K562 (cell line): Measurements from ENCODE around the gene ARL13B. TPM values are rescaled to one million over a fixed set of nuclear protein-coding genes. Genes with fewer than 3 reads are reported as not detected.

ENCODE experiments used
- ATF7 ChIP-seq: fragments of 450-650 bp; IDR thresholded peaks from 2 replicates; pipeline ENCODE4 v1.7.1; 2014; ENCODE audit warnings: mild to moderate bottlenecking, moderate library complexity
- BMI1 ChIP-seq: fragments of 150-350 bp; IDR thresholded peaks from 2 replicates; pipeline ENCODE4 v1.6.1; 2014; ENCODE audit warnings: low read length
- CAMTA2 ChIP-seq: fragments of 250-450 bp; sonication (Bioruptor Pico); conservative IDR thresholded peaks from 2 replicates; pipeline ENCODE4 v1.5.1; 2022
- CREBBP ChIP-seq: IDR thresholded peaks from one replicate; pipeline ENCODE4 v1.6.1; 2012; ENCODE audit warnings: low read depth, mild to moderate bottlenecking, control low read depth, inconsistent platforms, low read length
- CREM ChIP-seq: IDR thresholded peaks from 2 replicates; pipeline ENCODE4 v1.6.1; 2014; ENCODE audit warnings: antibody characterized with exemption, low read depth
- FOSL1 ChIP-seq: fragments of 200-800 bp; sonication (Bioruptor generic); conservative IDR thresholded peaks from 2 replicates; pipeline ENCODE4 v1.6.1; 2016; ENCODE audit warnings: missing genetic modification characterization, missing compliant biosample characterization
- GABPA ChIP-seq: fragments of 200-800 bp; sonication (Bioruptor generic); conservative IDR thresholded peaks from 2 replicates; pipeline ENCODE4 v1.6.1; 2016; ENCODE audit warnings: low read depth, missing genetic modification characterization, missing compliant biosample characterization
- GABPB1 ChIP-seq: sonication (generic); formaldehyde crosslinking; IDR thresholded peaks from 2 replicates; pipeline ENCODE4 v1.8.0; 2022; ENCODE audit warnings: mild to moderate bottlenecking, missing genetic modification reagents
- MCM5 ChIP-seq: fragments of 450-650 bp; IDR thresholded peaks from 2 replicates; pipeline ENCODE4 v1.6.1; 2016; ENCODE audit warnings: low read depth
- MEF2A ChIP-seq: IDR thresholded peaks from 2 replicates; pipeline ENCODE4 v1.6.1; 2011; ENCODE audit warnings: low read depth, mild to moderate bottlenecking, low read length, moderate library complexity; ENCODE audit not compliant: control insufficient read depth
- MTA1 ChIP-seq: fragments of 450-650 bp; IDR thresholded peaks from 2 replicates; pipeline ENCODE4 v1.6.1; 2017; ENCODE audit warnings: borderline replicate concordance
- MTA3 ChIP-seq: fragments of 450-650 bp; formaldehyde crosslinking; IDR thresholded peaks from 2 replicates; pipeline ENCODE4 v1.6.1; 2017; ENCODE audit warnings: mild to moderate bottlenecking, borderline replicate concordance
- NFRKB ChIP-seq: fragments of 450-650 bp; IDR thresholded peaks from 2 replicates; pipeline ENCODE4 v1.6.1; 2016; ENCODE audit warnings: low read depth
- POLR2A ChIP-seq: fragments of 450-650 bp; conservative IDR thresholded peaks from 2 replicates; pipeline ENCODE4 v1.6.1; 2016
- RBM34 ChIP-seq: fragments of 200-400 bp; formaldehyde crosslinking; IDR thresholded peaks from 2 replicates; pipeline ENCODE4 v1.6.1; 2018; ENCODE audit warnings: low read length, borderline replicate concordance; ENCODE audit not compliant: insufficient read depth
- RFX1 ChIP-seq: fragments of 450-650 bp; IDR thresholded peaks from 2 replicates; pipeline ENCODE4 v1.6.1; 2016; ENCODE audit warnings: mild to moderate bottlenecking, moderate library complexity
- RNF2 ChIP-seq: sonication (generic); IDR thresholded peaks from 2 replicates; pipeline ENCODE4 v1.6.1; 2016
- SRSF3 ChIP-seq: fragments of 200-400 bp; formaldehyde crosslinking; IDR thresholded peaks from 2 replicates; pipeline ENCODE4 v1.6.1; 2016; ENCODE audit warnings: mild to moderate bottlenecking, low read length, moderate library complexity; ENCODE audit not compliant: insufficient read depth
- TCF7L2 ChIP-seq: fragments of 150-350 bp; IDR thresholded peaks from 2 replicates; pipeline ENCODE4 v1.6.1; 2016; ENCODE audit warnings: low read depth, mild to moderate bottlenecking, low read length, moderate library complexity
- ZNF174 ChIP-seq: fragments of 250-450 bp; sonication (Bioruptor Pico); IDR thresholded peaks from 2 replicates; pipeline ENCODE4 v1.4.0; 2020; ENCODE audit warnings: mild to moderate bottlenecking
- ZNF239 ChIP-seq: fragments of 250-450 bp; sonication (Bioruptor Pico); IDR thresholded peaks from 2 replicates; pipeline ENCODE4 v1.4.0; 2020; ENCODE audit warnings: mild to moderate bottlenecking
- ZNF408 ChIP-seq: fragments of 250-450 bp; sonication (Bioruptor Pico); IDR thresholded peaks from 2 replicates; pipeline ENCODE4 v1.4.0; 2020; ENCODE audit warnings: low read depth, mild to moderate bottlenecking, moderate library complexity
- ZNF707 ChIP-seq: fragments of 250-450 bp; sonication (Bioruptor Pico); conservative IDR thresholded peaks from 2 replicates; pipeline ENCODE4 v1.8.0; 2022; ENCODE audit warnings: inconsistent platforms, mild to moderate bottlenecking, moderate library complexity
- polyA plus RNA-seq, 8 experiments: library from polyadenylated mRNA; depleted of rRNA in 4 of 8; stranded (reverse) in 5 of 8; unstranded in 3 of 8; fragments of >200 nt; fragmentation: Nextera tagmentation in 2 of 8; fragmentation: Illumina TruSeq in 1 of 8; extraction: Ambion mirVana in 2 of 8; extraction: Trizol in 1 of 8; gene quantifications; 2 replicates each; pipeline versions ENCODE4 v1.2.1 to v1.2.3, GENCODE V29; 2011 to 2014; ENCODE audit warnings: inconsistent platforms in 1 of 8, missing spikeins in 1 of 8
- total RNA-seq, 7 experiments: library from RNA; depleted of rRNA in 6 of 7; stranded (reverse); fragments of >200 nt in 6 of 7; fragmentation: Illumina TruSeq in 2 of 7; extraction: Trizol in 2 of 7; gene quantifications; 2 replicates each; pipeline versions ENCODE4 v1.2.1 to v1.2.3, GENCODE V29; 2011 to 2021; ENCODE audit warnings: low replicate concordance in 1 of 7
- TF ChIP-seq, protein P1 (sequence below): fragments of 450-650 bp; IDR thresholded peaks from 2 replicates; pipeline ENCODE4 v1.6.1; 2016; ENCODE audit warnings: borderline replicate concordance
- TF ChIP-seq, protein P2 (sequence below): fragments of 450-650 bp; IDR thresholded peaks from 2 replicates; pipeline ENCODE4 v1.6.1; 2016; ENCODE audit warnings: antibody characterized with exemption
- TF ChIP-seq, protein P3 (sequence below), 2 experiments: fragments of 250-450 bp in 1 of 2; fragments of 450-650 bp in 1 of 2; sonication (Bioruptor Pico) in 1 of 2; IDR thresholded peaks; 2 replicates each; pipeline versions ENCODE4 v1.6.1 to v1.8.0; 2016 to 2021; ENCODE audit warnings: mild to moderate bottlenecking in 2 of 2, moderate library complexity in 2 of 2, missing compliant biosample characterization in 1 of 2, missing genetic modification characterization in 1 of 2

Gene ARL13B
- total and polyA plus RNA-seq, 9 of the 15 experiments (the other 6 are each of a cell fraction or from before 2014, with no cell fraction given): 4.1 to 16.9 (median 12.2) TPM

DNA sequence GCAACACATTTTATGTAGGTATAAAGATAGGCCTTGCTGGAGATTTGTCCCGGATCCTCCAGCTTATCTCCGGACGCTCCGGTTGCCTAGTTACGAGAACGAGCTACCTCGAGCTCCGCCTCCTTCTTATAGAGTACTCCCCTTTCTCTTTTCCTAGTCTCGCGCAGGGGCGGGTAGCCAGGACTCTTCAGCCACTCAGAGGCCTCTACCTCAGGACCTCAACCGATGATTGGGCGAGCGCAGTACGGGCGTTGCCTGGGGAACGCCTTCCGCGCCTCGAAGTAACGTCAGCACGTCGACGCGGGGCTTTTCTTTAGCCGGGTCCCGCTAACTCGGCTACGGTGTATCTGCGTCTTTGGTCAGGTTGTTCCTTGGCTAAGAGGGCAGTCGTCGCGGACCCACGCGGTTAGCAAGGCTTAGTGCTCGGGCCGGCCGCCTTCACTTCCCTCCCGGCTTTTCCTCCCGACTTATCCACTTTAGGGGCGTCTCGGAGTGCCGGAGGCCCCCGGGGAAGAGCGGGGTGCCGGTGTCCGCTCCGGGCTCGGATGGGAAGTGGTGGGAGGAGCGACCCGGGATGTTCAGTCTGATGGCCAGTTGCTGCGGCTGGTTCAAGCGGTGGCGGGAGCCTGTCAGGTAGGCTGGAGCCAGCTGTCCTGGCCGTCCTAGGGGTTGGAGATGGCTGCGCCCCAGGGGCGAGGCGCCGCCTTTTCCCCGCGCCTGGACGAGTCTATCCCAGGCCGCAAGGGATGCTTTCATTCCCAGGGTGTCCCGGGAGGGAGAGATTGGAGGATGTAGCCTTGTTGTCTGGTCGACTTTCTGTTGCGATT, at the start of gene ARL13B (continued):
- no peak for TF ChIP-seq CAMTA2 (CRISPR knock-in tag)
- peak; percentile 88 for TF ChIP-seq POLR2A
- no peak for TF ChIP-seq ZNF408 (CRISPR knock-in tag)
- TF ChIP-seq, protein P1, sequence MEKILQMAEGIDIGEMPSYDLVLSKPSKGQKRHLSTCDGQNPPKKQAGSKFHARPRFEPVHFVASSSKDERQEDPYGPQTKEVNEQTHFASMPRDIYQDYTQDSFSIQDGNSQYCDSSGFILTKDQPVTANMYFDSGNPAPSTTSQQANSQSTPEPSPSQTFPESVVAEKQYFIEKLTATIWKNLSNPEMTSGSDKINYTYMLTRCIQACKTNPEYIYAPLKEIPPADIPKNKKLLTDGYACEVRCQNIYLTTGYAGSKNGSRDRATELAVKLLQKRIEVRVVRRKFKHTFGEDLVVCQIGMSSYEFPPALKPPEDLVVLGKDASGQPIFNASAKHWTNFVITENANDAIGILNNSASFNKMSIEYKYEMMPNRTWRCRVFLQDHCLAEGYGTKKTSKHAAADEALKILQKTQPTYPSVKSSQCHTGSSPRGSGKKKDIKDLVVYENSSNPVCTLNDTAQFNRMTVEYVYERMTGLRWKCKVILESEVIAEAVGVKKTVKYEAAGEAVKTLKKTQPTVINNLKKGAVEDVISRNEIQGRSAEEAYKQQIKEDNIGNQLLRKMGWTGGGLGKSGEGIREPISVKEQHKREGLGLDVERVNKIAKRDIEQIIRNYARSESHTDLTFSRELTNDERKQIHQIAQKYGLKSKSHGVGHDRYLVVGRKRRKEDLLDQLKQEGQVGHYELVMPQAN: peak; percentile 47; the same call in 1 of the 2 replicates
- no peak for TF ChIP-seq TCF7L2
- TF ChIP-seq, protein P2, sequence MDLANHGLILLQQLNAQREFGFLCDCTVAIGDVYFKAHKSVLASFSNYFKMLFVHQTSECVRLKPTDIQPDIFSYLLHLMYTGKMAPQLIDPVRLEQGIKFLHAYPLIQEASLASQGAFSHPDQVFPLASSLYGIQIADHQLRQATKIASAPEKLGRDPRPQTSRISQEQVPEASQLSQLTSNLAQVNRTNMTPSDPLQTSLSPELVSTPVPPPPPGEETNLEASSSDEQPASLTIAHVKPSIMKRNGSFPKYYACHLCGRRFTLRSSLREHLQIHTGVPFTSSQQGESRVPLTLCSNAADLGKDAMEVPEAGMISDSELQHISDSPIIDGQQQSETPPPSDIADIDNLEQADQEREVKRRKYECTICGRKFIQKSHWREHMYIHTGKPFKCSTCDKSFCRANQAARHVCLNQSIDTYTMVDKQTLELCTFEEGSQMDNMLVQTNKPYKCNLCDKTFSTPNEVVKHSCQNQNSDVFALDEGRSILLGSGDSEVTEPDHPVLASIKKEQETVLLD: peak; percentile 83
- TF ChIP-seq NFRKB: no peak
- no peak for TF ChIP-seq MCM5
- TF ChIP-seq CREBBP: no peak
- TF ChIP-seq CREM: peak; percentile 95
- no peak for TF ChIP-seq SRSF3
- no peak for TF ChIP-seq ZNF707 (CRISPR knock-in tag)
- TF ChIP-seq BMI1: peak; percentile 79
- TF ChIP-seq, protein P3, sequence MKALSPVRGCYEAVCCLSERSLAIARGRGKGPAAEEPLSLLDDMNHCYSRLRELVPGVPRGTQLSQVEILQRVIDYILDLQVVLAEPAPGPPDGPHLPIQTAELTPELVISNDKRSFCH (CRISPR knock-in tag; IDR thresholded peaks at IDR 0.05): no peak
- TF ChIP-seq, protein P3 (tag; IDR thresholded peaks at IDR 0.05): no peak
- TF ChIP-seq GABPA (tag): 0 out of 2 replicates have a peak, but pooled peaks have one; percentile 20
- TF ChIP-seq GABPB1 (CRISPR knock-in tag): no peak
- TF ChIP-seq ZNF174 (CRISPR knock-in tag): no peak
- peak; percentile 71; the same call in 1 of the 2 replicates for TF ChIP-seq MTA1
- TF ChIP-seq MEF2A: no peak
- TF ChIP-seq RNF2: no peak
- TF ChIP-seq RFX1: peak; percentile 97
- no peak for TF ChIP-seq ZNF239 (CRISPR knock-in tag)
- no peak for TF ChIP-seq RBM34
- TF ChIP-seq ATF7: peak; percentile 76; the same call in 1 of the 2 replicates
- TF ChIP-seq MTA3: no peak
- TF ChIP-seq FOSL1 (tag): no peak
